Right lobe of liver (tissue), 4 donors: ENCODE results near the gene MAEA.

Experiments
- CTCF ChIP-seq, 4 donors: fragments of 200-600 bp in 3 of 4; fragments of 450-650 bp in 1 of 4; IDR thresholded peaks; one replicate each; pipeline versions ENCODE4 v1.5.1 to v1.8.0; 2016 to 2022; ENCODE audit warnings: antibody characterized with exemption in 4 of 4, mild to moderate bottlenecking in 2 of 4
- POLR2A ChIP-seq: fragments of 450-650 bp; IDR thresholded peaks from one replicate; pipeline ENCODE4 v1.6.1; 2017; ENCODE audit warnings: antibody characterized with exemption, mild to moderate bottlenecking
- donor health status: DM: no; HTN: no; CAD: no.
- donor health status: DM: no; HTN: no; CAD: no.
- donor health status: DM: no; HTN: yes; CAD: no.

DNA sequence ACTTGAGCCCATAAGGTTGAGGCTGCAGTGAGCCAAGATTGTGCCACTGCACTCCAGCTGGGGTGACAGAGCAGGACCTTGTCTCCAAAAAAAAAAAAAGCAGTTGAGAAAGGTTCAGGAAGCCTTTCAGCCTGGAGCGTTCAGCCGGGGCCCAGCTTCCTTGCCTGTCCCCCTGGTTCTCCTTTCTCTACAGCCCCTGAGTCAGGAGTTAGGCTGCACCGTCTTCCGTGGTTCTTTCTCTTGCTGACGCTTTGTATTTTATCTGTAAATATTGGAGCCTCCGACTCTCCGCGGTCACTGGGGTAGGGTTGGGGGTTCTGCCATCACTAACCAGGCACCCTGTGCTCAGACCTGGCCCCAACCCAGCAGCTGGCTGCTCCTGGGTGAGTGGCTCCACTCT lies 43.6 kb downstream of the MAEA start:
- TF ChIP-seq CTCF (IDR thresholded peaks at IDR 0.05) (no peak), POLR2A (no peak)
